PC-3 (cell line): ENCODE results near the gene THAP4. TPM values are rescaled to one million over a fixed set of nuclear protein-coding genes. Genes with fewer than 3 reads are reported as not detected.

ENCODE experiments used
- ATAC-seq: fragments of 200-7000 bp; cut with Tn5 transposase; 2 replicates; pipeline ENCODE4 v1.9.1; 2020; ENCODE audit warnings: mild to moderate bottlenecking, moderate library complexity
- BruUV-seq: library from RNA; stranded (reverse); fragments of 400-500 nt; replicated peaks from 2 replicates; lab custom pipeline; 2021; lab: Mats Ljungman, UMichigan
- CTCF ChIA-PET: fragments of 300-600 bp; sonication (Branson Sonifier 250); formaldehyde crosslinking; loops from one replicate; lab custom pipeline; 2022; ENCODE audit warnings: antibody characterized with exemption; lab: Charles Lee
- POLR2A ChIA-PET: fragments of 300-600 bp; sonication (Branson Sonifier 250); formaldehyde crosslinking; loops from one replicate; lab custom pipeline; 2022; ENCODE audit warnings: antibody characterized with exemption; ENCODE audit not compliant: unreplicated experiment; lab: Charles Lee
- DNase-seq: peaks from one replicate; pipeline ENCODE4 v3.0.0-alpha.2; 2015
- H2AFZ ChIP-seq: fragments of 300-600 bp; sonication (generic); 2 replicates; pipeline ENCODE4 v1.6.0; 2016; ENCODE audit warnings: antibody characterized with exemption, low read length
- H3F3A ChIP-seq: fragments of 300-600 bp; sonication (generic); one replicate; pipeline ENCODE4 v1.6.0; 2017; ENCODE audit warnings: antibody characterized with exemption, low read length, control low read depth, mild to moderate bottlenecking; ENCODE audit not compliant: unreplicated experiment
- H3K27ac ChIP-seq: fragments of 300-600 bp; sonication (generic); 2 replicates; pipeline ENCODE4 v1.5.1; 2016; ENCODE audit warnings: mild to moderate bottlenecking, low read length
- H3K27me3 ChIP-seq: fragments of 300-600 bp; sonication (generic); 2 replicates; pipeline ENCODE4 v1.6.1; 2016; ENCODE audit warnings: low read length, mixed read lengths
- H3K36me3 ChIP-seq: fragments of 300-600 bp; sonication (generic); 2 replicates; pipeline ENCODE4 v1.6.1; 2016; ENCODE audit warnings: low read depth, mixed run types, low read length, mixed read lengths
- H3K4me1 ChIP-seq: fragments of 300-600 bp; sonication (generic); 2 replicates; pipeline ENCODE4 v1.5.1; 2016; ENCODE audit warnings: low read length; ENCODE audit not compliant: insufficient read depth
- H3K4me2 ChIP-seq: fragments of 300-600 bp; sonication (generic); 2 replicates; pipeline ENCODE4 v1.6.0; 2016; ENCODE audit warnings: low read length
- H3K4me3 ChIP-seq: fragments of 300-600 bp; sonication (generic); 2 replicates; pipeline ENCODE4 v1.5.1; 2016; ENCODE audit warnings: mild to moderate bottlenecking, low read length, mixed read lengths
- H3K79me2 ChIP-seq: fragments of 300-600 bp; sonication (generic); 2 replicates; pipeline ENCODE4 v1.6.1; 2017; ENCODE audit warnings: low read length, mixed read lengths
- H3K9ac ChIP-seq: fragments of 300-600 bp; sonication (generic); 2 replicates; pipeline ENCODE4 v1.6.0; 2016; ENCODE audit warnings: mild to moderate bottlenecking, low read length
- H3K9me2 ChIP-seq: fragments of 300-600 bp; sonication (generic); replicated peaks from 2 replicates; pipeline ENCODE4 v1.6.1; 2016; ENCODE audit warnings: mixed run types, low read length, mixed read lengths
- H3K9me3 ChIP-seq: fragments of 300-600 bp; sonication (generic); 2 replicates; pipeline ENCODE4 v1.6.1; 2016; ENCODE audit warnings: low read length, mixed read lengths
- H4K20me1 ChIP-seq: fragments of 300-600 bp; sonication (generic); 2 replicates; pipeline ENCODE4 v1.6.1; 2016; ENCODE audit warnings: low read length, mixed read lengths
- EZH2 ChIP-seq: fragments of 300-600 bp; sonication (generic); IDR thresholded peaks from one replicate; pipeline ENCODE4 v1.6.1; 2017; ENCODE audit warnings: antibody characterized with exemption, mild to moderate bottlenecking, low read length; ENCODE audit not compliant: unreplicated experiment
- EZH2phosphoT487 ChIP-seq: fragments of 300-600 bp; sonication (generic); IDR thresholded peaks from 2 replicates; pipeline ENCODE4 v1.6.1; 2018; ENCODE audit warnings: mild to moderate bottlenecking, antibody characterized with exemption, low read length, borderline replicate concordance
- intact Hi-C: fragments of 100-400 bp; cut with micrococcal nuclease; formaldehyde crosslinking; loops from 2 replicates; pipeline ENCODE4 v1.9.0; 2023
- total RNA-seq: library from RNA; depleted of rRNA; stranded (reverse); fragments of >200 nt; gene quantifications from 2 replicates; pipeline ENCODE4 v1.2.3, GENCODE V29; 2014
- TF ChIP-seq, protein P1 (sequence below): fragments of 300-600 bp; sonication (generic); conservative IDR thresholded peaks from 2 replicates; pipeline ENCODE4 v1.5.1; 2017; ENCODE audit warnings: antibody characterized with exemption, low read depth, mild to moderate bottlenecking, low read length

Gene THAP4
- total RNA-seq, 1 experiment from 2014 or later = 75.1 TPM

DNA sequence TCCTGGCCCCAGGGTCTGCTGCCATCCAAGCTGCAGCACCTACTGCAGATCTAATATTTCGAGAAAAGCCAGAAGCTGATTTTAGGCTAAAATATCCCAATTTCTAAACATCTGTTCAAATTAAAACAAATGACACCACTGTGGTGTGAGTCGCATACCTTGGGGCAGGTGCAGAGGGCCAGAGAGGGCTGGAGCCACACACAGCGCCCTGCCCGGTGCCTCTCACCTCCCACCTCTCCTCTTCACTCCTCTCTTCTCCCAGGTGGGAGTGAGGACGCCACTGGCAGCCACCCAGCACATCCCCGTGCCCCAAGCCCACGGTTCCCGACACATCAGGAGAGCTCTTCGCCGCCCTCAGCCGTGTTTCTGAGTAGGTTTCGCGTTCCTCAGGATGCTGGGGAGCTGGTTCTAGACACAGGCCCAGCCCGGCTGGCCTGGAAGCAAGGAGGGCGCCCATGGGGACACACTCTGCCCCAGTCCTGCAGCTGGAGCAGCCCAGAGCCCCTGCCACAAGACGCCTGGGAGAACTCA lies 21.4 kb downstream of the THAP4 start:
- no peak for ATAC-seq
- ChIA-PET CTCF (no interaction called here), POLR2A (no interaction called here)
- no peak overlapping the region for H3K4me3 ChIP-seq
- intact Hi-C loops = no loop called here
- no peak for DNase-seq
- H4K20me1 ChIP-seq = no peaks in the 10 kb centered on the region
- H3F3A ChIP-seq = peaks cover 14% of the 10 kb centered on the region
- no peak overlapping the region for H3K4me2 ChIP-seq
- no peak for TF ChIP-seq EZH2
- TF ChIP-seq, protein P1, sequence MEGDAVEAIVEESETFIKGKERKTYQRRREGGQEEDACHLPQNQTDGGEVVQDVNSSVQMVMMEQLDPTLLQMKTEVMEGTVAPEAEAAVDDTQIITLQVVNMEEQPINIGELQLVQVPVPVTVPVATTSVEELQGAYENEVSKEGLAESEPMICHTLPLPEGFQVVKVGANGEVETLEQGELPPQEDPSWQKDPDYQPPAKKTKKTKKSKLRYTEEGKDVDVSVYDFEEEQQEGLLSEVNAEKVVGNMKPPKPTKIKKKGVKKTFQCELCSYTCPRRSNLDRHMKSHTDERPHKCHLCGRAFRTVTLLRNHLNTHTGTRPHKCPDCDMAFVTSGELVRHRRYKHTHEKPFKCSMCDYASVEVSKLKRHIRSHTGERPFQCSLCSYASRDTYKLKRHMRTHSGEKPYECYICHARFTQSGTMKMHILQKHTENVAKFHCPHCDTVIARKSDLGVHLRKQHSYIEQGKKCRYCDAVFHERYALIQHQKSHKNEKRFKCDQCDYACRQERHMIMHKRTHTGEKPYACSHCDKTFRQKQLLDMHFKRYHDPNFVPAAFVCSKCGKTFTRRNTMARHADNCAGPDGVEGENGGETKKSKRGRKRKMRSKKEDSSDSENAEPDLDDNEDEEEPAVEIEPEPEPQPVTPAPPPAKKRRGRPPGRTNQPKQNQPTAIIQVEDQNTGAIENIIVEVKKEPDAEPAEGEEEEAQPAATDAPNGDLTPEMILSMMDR = no peak
- TF ChIP-seq EZH2phosphoT487 = no peak
- H3K9me2 ChIP-seq = no peaks in the 10 kb centered on the region
- H2AFZ ChIP-seq = no peak overlapping the region
- no peaks in the 10 kb centered on the region for H3K4me1 ChIP-seq
- H3K36me3 ChIP-seq = peaks cover 12% of the 10 kb centered on the region
- H3K27ac ChIP-seq = no peak overlapping the region
- no TSS peak for BruUV-seq
- no peaks in the 10 kb centered on the region; the same call in 1 of the 2 replicates for H3K9me3 ChIP-seq
- peaks cover 73% of the 10 kb centered on the region for H3K79me2 ChIP-seq
- no peak overlapping the region for H3K9ac ChIP-seq
- H3K27me3 ChIP-seq = no peaks in the 10 kb centered on the region

DNA sequence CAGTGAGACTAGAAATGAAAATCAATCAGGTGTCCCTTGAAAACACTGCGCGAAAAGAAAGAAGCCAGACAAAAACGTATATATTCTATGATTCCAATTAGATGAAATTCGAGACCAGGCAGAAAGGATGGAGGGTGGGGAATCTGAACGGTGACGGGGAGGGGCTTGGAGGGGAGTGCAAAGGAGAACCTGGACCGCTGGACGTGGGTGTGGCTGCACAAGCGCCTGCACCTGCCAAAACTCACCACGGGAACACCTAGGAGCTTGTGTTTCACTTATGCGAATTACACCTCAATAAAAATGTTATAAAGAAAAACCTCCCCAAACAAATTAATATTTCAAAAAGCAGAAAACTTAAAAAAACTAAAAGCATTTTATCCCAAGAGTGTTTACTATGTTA lies 21.9 kb downstream of the THAP4 start:
- POLR2A ChIA-PET = no interaction called here
- no peak for ATAC-seq
- Histone ChIP-seq H3K36me3 (peaks cover 12% of the 10 kb centered on the region), H3K9me2 (no peaks in the 10 kb centered on the region), H3K4me1 (no peaks in the 10 kb centered on the region), H3K4me2 (no peak overlapping the region), H4K20me1 (no peaks in the 10 kb centered on the region), H3K79me2 (peaks cover 75% of the 10 kb centered on the region), H3K27ac (no peak overlapping the region), H2AFZ (no peak overlapping the region), H3K9ac (no peak overlapping the region), H3K9me3 (no peaks in the 10 kb centered on the region), H3F3A (peaks cover 13% of the 10 kb centered on the region), H3K27me3 (no peaks in the 10 kb centered on the region), H3K4me3 (no peak overlapping the region)
- BruUV-seq = no TSS peak
- TF ChIP-seq, protein P1 = no peak
- TF ChIP-seq EZH2 (no peak), EZH2phosphoT487 (no peak)
- intact Hi-C loops = no loop called here
- DNase-seq = no peak
- CTCF ChIA-PET = no interaction called here

DNA sequence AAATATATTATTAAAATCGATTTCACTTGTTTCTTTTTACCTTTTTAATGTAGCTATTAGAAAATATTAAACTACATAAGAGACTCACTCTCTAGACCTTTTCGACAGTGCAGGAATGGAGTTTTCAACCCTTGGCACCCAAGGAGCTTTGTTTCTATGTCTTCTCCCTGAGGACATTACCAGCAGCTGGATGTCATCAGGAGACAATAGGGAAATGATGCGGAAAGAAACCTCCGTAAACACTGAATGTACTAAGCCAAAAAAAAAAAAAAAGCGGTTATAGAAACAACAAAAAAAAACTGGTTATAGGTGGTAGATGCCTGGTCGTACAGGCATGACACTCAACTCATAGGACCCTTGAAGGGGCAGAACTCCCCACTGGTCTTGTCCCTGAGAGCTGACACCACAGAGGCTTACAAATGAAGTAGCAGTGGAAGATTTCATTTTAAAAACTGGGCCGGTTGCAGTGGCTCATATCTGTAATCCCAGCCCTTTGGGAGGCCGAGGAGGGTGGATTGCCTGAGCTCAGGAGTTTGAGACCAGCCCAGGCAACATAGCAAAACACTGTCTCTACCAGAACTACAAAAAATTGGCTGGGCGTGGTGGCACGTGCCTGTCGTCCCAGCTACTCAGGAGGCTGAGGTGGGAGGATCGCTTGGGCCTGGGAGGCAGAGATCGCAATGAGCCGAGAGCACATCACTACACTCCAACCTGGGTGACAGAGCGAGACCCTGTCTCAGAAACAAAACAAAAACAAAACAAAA lies 23.8 kb downstream of the THAP4 start:
- DNase-seq (no peak), ATAC-seq (no peak)
- no peaks in the 10 kb centered on the region for H3K36me3 ChIP-seq
- H3K9ac ChIP-seq = no peak overlapping the region
- H3K4me2 ChIP-seq = no peak overlapping the region
- peaks cover 65% of the 10 kb centered on the region for H3K79me2 ChIP-seq
- no peak overlapping the region for H2AFZ ChIP-seq
- H3K9me2 ChIP-seq = no peaks in the 10 kb centered on the region
- H4K20me1 ChIP-seq = no peaks in the 10 kb centered on the region
- H3K9me3 ChIP-seq = no peaks in the 10 kb centered on the region
- no peaks in the 10 kb centered on the region for H3K27me3 ChIP-seq
- ChIA-PET CTCF (no interaction called here), POLR2A (no interaction called here)
- H3K27ac ChIP-seq = no peak overlapping the region
- no peak overlapping the region for H3K4me3 ChIP-seq
- TF ChIP-seq, protein P1 = no peak
- TF ChIP-seq EZH2phosphoT487 (no peak), EZH2 (no peak)
- H3K4me1 ChIP-seq = no peaks in the 10 kb centered on the region
- intact Hi-C loops = no loop called here
- no TSS peak for BruUV-seq
- peaks cover 2% of the 10 kb centered on the region for H3F3A ChIP-seq
